GM18519 (cell line): Measurements from ENCODE around the gene ABCB11.

Source experiments
- ATAC-seq: cut with Tn5 transposase; IDR thresholded peaks from one replicate; pipeline ENCODE4 v1.9.1; 2021; ENCODE audit warnings: mild to moderate bottlenecking, moderate library complexity; ENCODE audit not compliant: unreplicated experiment, low FRiP score

The ABCB11 gene

GRCh38 chr2:169010633-169011460 is 20.3 kb downstream of the ABCB11 start:
- no peak for ATAC-seq

- no peak for ATAC-seq
These were observed 21.1 kb downstream of the ABCB11 start for GRCh38 chr2:169009865-169010579.

- no peak for ATAC-seq
These were observed 23.2 kb downstream of the ABCB11 start for GRCh38 chr2:169007941-169008340.

- no peak for ATAC-seq
These were observed 23.8 kb downstream of the ABCB11 start for GRCh38 chr2:169007356-169007755.

- no peak for ATAC-seq
These were observed 24.5 kb downstream of the ABCB11 start for GRCh38 chr2:169006665-169007064.

- no peak for ATAC-seq
These were observed 25.1 kb downstream of the ABCB11 start for GRCh38 chr2:169005994-169006393.

GRCh38 chr2:169005080-169005598 is 26.0 kb downstream of the ABCB11 start:
- ATAC-seq = no peak

GRCh38 chr2:169002161-169002738 is 28.9 kb downstream of the ABCB11 start:
- ATAC-seq = no peak

GRCh38 chr2:169001116-169001815 is 29.9 kb downstream of the ABCB11 start:
- ATAC-seq = no peak

GRCh38 chr2:168999668-169000213 is 31.4 kb downstream of the ABCB11 start:
- ATAC-seq = no peak

GRCh38 chr2:168998609-168999211 is 32.4 kb downstream of the ABCB11 start:
- no peak for ATAC-seq

- no peak for ATAC-seq
These were observed 33.3 kb downstream of the ABCB11 start for GRCh38 chr2:168997794-168998193.

- no peak for ATAC-seq
These were observed 34.0 kb downstream of the ABCB11 start for GRCh38 chr2:168997118-168997521.

- ATAC-seq = no peak
These were observed 35.4 kb downstream of the ABCB11 start for GRCh38 chr2:168995744-168996143.

- ATAC-seq = no peak
These were observed 37.6 kb downstream of the ABCB11 start for GRCh38 chr2:168993538-168993937.

- no peak for ATAC-seq
These were observed 38.4 kb downstream of the ABCB11 start for GRCh38 chr2:168992591-168993349.

- ATAC-seq = no peak
These were observed 39.1 kb downstream of the ABCB11 start for GRCh38 chr2:168992026-168992425.

- no peak for ATAC-seq
These were observed 42.4 kb downstream of the ABCB11 start for GRCh38 chr2:168988755-168989154.

GRCh38 chr2:168986398-168986943 is 44.7 kb downstream of the ABCB11 start:
- no peak for ATAC-seq
